Tibial nerve (tissue), 3 donors: ENCODE results near the gene CMTM7.

Experiments
- POLR2A ChIP-seq, 2 donors: fragments of 450-650 bp; IDR thresholded peaks; one replicate each; pipeline ENCODE4 v1.6.1; 2017; ENCODE audit warnings: antibody characterized with exemption in 2 of 2, mild to moderate bottlenecking in 2 of 2, moderate library complexity in 2 of 2
- TF ChIP-seq, protein P1 (sequence below), 5 experiments: fragments of 200-600 bp in 3 of 5; fragments of 450-650 bp in 2 of 5; sonication (generic) in 3 of 5; IDR thresholded peaks; one replicate each; pipeline ENCODE4 v1.5.1; 2016 to 2019; ENCODE audit warnings: antibody characterized with exemption in 5 of 5, mild to moderate bottlenecking in 3 of 5, moderate library complexity in 2 of 5

DNA sequence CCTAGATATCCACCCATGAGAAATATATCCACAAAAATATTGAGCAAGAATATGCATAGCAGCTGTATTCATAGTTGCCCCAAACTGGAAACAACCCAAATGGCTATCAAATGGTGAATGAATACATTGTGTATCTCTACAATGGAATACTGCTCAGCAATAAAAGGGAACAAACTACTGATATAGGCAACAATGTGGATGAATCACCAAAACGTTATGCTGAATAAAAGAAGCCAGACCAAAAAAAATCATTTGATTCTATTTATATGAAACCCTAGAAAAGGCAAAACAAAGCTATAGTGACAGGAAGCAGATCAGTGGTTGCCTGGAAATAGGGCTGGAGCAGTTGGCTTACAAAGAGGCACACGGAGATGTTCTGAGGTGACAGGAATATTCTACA, 15.5 kb upstream of the CMTM7 start:
- TF ChIP-seq, protein P1, sequence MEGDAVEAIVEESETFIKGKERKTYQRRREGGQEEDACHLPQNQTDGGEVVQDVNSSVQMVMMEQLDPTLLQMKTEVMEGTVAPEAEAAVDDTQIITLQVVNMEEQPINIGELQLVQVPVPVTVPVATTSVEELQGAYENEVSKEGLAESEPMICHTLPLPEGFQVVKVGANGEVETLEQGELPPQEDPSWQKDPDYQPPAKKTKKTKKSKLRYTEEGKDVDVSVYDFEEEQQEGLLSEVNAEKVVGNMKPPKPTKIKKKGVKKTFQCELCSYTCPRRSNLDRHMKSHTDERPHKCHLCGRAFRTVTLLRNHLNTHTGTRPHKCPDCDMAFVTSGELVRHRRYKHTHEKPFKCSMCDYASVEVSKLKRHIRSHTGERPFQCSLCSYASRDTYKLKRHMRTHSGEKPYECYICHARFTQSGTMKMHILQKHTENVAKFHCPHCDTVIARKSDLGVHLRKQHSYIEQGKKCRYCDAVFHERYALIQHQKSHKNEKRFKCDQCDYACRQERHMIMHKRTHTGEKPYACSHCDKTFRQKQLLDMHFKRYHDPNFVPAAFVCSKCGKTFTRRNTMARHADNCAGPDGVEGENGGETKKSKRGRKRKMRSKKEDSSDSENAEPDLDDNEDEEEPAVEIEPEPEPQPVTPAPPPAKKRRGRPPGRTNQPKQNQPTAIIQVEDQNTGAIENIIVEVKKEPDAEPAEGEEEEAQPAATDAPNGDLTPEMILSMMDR (IDR thresholded peaks at IDR 0.05) = no peak
- no peak for TF ChIP-seq POLR2A (IDR thresholded peaks at IDR 0.05)
